Right lung (tissue), 5 donors: ENCODE measurements around the gene SHH. TPM values are rescaled to one million over a fixed set of nuclear protein-coding genes. Genes with fewer than 3 reads are reported as not detected.

Experiments used
- DNase-seq, 2 donors: peaks; one replicate each; pipeline ENCODE4 v3.0.0-alpha.2; 2013
- polyA plus RNA-seq, 5 donors: library from polyadenylated mRNA; unstranded; fragments of 120-200 nt; gene quantifications; one replicate each; pipeline versions ENCODE4 v1.2.1 to v1.2.3, GENCODE V29; 2013; ENCODE audit warnings: inconsistent platforms in 1 of 5, low replicate concordance in 1 of 5; ENCODE audit not compliant: insufficient read length in 5 of 5, insufficient read depth in 1 of 5

The SHH gene
- polyA plus RNA-seq, 5 donors, result 12.9 to 23.3 (median 16.4) TPM

DNA sequence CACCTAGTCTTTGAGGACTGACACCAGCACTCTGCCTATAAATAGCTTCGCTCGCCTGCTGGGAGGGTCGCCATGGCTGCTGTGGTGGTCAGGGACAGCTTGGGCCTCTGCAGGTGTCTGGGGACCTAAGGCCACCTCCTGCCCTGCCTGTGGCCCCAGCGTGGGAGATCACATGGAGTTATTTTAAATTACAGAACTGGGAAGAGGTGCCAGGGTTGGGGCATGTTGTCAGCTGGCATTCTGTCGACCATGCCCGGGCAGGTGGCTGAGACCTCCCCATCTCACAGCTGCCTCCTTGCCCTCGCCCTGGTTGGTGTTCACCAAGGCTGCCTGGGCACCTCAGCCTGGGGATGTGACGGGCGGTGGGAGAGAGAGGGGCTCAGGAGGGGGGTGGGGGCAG, 18.1 kb downstream of the SHH start:
- no peak for DNase-seq

DNA sequence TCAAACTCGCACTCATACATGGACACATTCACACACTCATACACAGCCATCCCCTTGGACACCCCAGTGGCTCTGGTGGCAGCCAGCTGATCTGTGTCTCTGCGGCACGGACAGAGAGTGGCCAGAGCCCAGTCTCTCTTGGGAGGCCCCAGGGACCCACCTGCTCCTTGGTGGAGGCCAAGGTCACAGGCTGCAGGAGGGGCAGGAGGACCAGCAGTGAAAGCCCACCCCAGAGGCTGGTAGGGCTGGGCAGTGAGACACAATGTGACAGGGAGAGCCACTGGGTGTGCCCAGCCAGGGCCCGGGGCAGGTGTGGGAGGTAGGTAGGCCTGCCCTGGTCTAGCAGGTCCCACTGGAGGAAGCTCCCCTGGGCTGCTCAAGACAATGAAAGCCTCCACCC, 18.5 kb downstream of the SHH start:
- no peak for DNase-seq

DNA sequence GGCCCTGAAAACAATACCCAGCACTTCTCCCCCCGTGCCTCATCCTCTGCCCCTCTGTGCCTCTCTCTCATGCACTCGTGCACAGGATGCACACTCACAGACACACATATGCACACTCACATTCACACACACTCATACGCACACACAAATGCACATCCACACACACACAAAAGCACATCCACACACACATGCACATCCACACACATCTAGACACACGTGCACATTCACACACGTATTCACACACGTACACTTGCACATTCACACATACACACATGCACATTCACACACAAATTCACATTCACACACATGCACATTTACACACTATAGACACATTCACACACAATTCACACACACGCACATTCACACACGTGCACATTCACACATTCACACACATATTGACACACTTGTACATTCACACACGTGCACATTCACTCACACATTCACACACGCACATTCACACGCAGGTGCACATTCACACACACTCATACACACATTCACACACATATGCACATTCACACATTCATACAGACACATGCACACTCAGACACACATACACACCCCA, 19.2 kb downstream of the SHH start:
- DNase-seq, result no peak

DNA sequence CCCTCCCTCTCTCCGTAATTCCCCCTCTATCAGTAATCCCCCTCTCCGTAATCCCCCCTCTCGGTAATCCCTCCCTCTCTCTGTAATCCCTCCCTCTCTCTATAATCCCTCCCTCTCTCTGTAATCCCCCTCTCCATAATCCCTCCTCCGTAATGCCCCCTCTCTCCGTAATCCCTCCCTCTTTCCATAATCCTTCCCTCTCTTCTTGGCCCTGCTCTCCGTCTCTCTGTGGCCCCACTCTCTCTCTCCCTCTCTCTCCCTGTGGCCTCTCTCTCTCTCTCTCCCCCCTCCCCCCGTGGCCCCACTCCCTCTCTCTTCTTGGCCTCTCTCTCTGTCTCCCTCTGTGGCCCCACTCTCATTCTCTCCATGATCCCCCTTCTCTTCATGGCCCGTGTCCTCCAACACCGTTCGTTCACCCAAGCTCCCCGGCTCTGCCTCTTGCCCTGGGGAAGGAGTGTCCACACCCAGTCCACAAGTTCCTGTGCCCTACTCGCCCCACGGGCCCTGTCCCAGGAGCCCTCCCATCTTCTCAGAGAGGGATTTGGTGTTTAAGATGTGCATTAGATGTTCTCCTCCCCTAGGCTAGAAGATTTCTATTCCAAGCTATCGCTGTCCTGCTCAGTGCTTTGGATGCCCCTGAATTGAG, 19.8 kb downstream of the SHH start:
- DNase-seq, result no peak

DNA sequence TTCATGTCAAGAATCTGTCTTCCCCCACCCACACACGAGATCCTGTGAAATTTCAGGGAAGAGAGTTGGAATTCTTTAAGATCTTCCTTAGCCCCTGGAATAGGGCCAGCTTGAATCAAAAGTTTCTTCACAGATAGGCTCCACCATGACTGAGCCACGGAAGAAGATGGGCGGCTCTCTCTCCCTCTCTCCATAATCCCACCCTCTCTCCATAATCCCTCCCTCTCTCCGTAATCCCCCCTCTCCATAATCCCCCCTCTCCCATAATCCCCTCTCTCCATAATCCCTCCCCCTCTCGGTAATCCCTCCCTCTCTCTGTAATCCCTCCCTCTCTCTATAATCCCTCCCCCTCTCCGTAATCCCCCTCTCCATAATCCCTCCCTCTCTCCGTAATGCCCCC, 20.4 kb downstream of the SHH start:
- DNase-seq, result no peak

DNA sequence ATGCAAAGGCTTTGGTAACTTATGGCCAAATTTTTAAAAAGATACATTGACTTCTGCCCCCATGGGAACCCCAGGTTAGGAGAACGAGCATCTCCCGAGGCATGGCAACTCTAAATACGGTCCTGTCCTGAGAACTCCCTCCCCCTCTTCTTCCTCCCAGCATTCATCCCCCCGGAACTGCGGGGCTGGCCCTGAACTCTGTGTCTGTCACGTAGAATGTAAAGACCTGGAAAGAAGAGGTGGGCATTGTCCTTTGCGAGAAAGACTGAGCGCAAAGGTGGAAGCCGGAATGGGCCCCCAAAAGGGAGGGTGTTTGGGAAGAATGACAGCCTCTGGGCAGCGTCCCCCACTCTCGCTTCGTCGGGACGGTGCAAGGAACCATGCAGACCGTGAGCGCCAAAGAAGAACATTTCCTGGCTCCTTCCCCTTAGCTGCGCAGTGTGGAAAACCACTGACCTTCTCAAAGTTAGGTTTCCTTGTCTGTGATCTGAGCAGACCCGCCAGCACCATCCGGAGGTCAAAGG, 21.0 kb downstream of the SHH start:
- no peak for DNase-seq

DNA sequence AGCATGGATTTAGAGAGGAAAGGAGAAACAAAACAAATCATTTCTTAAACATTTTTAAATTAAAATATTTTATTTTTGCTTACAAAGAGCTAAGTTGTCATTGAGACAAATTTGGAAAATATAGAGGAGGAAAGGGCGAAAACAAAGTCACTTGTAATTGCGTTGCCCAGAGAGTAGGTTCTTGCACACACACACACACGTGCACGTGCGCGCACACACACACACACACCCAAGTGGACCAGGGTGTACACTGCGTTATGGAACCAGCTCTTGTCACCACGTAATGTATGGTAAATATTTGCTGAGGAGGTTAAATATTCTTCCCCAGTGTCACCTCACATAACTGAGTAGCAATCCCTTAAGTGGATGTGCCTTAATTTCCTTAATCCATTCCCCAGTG, 21.6 kb downstream of the SHH start:
- no peak for DNase-seq

DNA sequence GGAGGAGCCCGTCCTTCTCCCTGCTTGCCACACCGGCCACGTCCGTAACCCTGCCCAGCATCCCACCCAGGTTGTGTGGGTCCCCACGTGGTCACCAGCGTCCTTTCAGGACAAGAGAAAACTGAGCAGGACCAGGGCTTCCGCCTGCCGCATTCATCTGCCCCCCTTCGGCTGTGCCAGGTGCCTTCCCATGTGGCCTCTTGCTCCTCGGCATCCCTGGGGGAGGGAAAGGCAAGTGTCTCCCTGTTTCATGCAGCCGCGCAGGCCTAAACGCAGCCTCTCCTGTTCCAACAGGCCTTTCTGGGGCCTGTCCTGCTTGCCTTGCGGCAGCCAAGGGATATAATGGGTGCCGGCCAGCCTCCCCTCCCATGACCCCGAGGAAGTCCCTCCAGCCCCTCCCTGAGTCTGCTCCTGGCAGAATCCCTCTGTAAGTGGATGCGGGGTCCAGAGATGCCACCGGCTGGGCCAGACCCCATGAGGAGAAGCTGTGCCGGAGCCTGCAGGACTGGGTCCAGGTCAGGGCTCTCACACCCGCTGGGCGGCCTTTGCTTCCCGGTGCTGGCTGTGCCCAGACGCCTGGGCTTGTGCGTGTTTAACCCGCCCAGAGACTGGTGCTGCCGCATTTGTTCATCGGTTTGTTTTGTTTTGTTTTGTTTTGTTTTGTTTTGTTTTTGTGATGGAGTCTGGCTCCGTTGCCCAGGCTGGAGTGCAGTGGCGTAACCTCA, 23.1 kb downstream of the SHH start:
- DNase-seq, result no peak

DNA sequence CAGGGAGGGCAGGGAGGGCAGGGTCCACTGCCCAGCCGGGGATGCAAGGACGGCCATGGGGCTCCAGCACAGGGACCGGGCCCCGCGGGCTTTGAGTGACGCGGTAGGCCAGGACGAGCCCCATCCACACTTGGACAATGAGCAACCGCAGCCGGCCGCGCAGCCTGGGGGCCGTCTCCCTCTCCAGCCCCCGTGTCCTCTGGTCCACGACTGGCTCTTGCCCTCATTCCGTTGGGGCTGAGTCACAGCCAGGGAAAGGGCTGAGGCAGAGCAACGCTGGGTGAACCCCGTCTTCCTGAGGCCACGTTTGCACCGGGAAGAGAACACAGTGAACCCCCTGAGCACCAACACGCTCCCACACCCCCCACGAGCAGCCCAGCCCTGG, 23.7 kb downstream of the SHH start:
- DNase-seq, result no peak

DNA sequence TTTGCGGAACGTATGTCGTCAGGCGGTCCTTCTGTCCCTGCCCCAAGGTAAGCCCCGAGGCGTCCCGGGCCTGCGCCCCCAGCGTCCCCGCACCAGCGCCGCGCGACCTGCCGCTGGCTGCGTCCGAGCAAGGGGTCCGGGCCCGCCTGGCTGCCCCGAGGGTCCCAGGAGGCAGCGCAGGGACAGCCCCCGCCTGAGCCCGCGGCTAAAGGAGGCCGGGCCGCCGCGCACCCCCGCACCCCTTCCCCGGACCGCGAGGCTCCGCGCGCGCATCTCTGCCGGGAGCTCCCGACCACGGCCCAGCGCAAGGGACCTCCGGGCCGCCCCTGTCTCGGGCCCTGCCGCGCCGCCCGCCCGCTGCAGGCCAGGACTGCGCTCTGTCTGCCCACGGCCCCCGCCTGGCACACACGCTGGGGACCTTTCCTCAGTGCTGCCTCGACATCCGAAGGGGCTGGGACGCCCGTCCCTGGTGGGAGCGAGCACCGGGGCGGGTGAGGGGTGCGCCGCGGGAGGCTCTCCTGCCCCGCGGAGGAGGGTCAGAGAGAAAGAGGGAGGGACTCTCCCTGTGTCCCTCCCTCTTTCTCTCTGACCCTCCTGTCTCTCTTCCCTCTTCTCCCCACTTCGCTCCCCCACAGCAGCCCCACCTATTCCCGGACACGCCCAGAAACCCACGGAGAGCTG, 25.0 kb downstream of the SHH start:
- DNase-seq, result no peak

DNA sequence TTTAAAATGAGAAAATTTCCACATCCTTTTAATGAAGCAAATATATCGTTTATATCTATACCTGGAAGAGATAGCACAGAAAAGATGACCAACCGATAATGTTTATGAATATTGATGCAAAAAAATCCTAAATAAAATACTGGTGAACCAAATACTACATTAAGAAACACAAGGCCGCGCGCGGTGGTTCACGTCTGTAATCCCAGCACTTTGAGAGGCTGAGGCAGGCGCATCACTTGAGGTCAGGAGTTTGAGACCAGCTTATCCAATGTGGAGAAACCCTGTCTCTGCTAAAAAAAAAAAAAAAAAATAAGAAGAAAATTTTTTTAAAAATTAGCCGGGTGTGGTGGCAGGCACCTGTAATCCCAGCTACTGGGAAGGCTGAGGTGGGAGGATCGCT, 25.8 kb downstream of the SHH start:
- no peak for DNase-seq

DNA sequence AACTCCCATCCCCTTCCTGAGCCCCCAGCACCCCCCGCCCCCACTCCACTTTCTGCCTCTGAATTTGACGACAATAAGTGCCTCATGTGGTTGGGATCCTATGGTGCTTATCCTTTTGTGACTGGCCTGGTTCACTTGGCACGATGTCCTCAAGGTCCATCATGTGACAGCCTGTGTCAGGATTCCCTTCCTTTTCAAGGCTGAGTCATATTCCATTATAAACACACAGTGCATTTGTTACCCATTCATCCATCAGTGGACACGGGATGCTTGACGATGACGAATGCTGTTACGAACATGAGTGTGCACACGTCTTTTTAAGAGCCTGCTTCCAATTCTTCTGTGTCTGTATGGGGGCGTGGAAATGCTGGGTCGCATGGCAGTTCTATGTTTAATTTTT, 26.7 kb downstream of the SHH start:
- no peak for DNase-seq

DNA sequence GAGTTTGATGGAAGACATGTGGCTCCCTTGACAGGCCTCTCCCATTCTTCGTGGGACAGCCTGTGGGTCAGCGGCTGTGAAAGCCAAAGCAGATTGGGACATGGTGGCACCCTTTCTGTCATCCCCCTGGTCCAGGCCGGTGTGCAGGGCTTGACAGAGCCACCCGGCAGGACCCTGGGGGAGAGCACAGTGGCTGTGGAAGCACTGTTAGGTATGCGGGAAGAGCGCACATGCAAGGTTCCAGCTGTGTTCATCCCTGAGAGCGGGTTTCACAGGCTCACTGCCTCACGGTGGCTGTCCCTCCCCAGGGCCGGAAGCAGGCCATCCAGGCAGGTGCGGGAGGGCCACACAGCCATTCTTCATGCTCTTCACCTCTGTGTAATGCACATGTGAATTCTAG, 29.8 kb downstream of the SHH start:
- DNase-seq, result no peak

DNA sequence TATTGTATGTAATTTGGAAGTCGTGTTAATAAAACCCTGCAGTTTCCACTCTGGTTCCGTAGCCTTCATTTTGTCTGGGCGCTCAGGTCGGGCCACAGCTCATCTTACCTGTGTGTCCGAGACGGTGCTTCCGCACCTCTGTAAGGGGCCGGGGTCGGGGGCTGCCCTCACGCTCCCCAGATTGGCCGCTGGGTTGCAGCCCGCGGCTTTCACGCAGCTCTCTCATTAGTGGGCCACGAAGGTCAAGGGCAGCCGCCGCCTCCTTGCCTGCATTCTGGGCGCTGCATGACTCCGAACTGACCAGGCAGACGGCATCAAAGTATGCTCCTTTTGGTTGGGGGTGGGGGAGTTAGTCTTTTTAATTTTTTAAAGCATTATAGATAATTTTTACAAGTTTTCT, 30.8 kb downstream of the SHH start:
- no peak for DNase-seq

DNA sequence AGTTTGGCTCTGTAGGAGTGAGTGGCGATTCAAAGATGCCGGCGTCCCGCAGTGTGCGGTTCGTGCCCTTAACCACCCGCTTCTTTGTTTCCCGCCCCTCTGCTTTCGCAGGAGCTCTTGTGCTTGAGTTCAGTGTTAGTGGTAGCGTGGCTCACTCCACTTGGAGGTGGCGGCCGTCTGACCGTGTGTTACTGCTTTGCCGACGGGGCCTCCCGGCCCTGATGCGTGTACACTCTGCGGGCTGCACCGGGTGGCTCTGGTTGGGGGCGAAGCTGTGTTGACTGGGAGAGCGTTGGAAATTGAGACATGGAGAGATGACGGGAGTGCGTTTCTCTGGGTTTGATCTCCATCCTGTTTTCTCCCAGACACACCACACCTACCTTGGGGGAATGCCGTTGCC, 31.4 kb downstream of the SHH start:
- DNase-seq, result no peak

DNA sequence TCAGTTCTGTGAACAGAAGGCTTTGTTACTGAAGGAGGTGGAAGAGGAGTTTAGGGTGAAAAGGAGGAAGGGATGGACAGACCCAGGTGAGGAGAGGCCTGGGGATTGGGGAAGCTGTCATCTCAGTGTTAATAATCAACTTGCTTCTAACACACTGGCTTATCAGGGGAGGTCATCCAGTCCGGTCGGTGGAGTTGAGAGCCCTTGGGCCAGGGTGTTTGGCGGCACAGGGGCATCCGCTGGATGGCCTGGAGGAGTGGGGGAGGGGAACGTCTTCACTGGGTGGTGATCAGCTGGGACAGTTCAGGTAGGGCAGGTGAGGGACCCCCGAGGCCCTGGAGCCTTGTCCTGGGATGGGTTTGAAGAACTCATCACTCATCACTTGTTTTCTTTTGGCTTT, 33.9 kb downstream of the SHH start:
- DNase-seq, result no peak

DNA sequence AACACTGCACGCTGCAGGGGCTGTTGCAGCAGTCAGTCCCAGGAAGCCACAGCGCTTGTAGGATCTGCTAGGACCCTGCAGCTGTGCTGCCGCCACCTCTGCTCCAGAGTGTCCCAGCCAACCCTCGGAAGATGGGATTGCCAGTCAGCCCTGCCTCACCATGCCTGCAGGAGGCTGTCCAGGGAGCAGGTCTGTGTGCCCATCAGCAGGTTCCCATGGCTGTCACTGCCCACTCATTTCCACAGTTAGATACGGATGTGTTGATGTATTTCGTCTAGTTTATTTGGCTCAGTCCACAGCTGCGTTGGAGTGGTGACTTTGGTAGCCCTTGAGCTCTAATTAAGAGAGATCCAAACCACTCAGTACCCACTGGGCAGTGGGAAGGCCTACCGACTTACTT, 35.7 kb downstream of the SHH start:
- DNase-seq, result no peak

DNA sequence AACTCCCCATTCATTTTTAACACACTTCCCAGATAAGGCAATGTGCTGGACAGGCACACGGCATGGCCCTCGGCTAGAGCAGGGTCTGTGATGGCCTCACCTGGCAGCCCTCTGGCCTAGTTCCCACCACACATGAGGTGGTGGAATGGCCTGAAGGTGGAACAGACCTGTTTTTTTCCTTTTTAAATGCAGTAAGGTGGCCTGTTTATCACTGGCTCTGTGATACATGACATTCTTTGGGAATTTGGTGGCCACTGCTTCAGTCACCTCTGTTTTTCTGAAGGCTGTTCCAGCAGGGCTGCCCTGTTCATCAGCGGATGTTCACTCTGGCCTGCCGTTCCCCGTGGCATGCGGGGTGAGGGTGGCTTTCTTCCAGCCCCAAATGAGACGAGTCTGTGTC, 36.6 kb downstream of the SHH start:
- DNase-seq, result no peak

DNA sequence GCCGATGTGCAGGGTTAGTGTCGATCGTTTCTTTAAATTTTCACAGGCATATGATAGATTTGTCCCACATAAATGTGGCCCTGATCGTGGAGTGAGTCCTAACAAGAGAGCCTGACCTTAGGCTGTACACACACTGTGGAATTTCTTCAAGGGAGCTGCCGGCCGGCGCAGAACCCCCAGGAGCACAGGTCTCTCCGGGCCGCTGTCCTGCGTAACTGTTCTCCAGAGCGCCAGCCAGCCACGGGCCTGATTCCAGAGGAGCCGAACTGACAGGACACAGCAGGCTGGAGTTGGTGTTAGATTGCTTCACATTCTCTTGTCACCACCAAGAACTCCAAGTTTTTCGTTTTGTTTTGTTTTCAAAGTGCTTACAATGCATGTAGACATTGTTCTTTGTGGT, 37.3 kb downstream of the SHH start:
- DNase-seq, result no peak

DNA sequence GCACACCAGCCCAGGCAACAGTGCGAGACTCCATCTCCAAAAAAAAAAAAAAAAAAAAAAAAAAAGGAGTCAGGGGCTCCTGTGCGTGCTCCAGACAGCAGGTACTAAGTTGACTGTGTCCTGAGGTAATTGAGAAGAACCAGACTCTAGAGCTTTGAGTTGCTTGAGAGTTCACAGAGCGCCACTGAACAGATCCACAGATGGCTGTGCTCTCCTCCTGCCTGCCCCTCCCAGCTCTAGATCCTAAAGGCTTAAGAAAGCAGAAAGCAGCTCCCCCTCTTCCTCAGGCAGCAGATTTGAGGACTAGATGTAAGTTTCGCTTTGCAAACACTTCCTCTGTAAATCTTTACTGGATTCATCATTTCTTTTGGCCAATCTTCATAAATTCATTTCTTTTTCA, 38.7 kb downstream of the SHH start:
- DNase-seq, result no peak

DNA sequence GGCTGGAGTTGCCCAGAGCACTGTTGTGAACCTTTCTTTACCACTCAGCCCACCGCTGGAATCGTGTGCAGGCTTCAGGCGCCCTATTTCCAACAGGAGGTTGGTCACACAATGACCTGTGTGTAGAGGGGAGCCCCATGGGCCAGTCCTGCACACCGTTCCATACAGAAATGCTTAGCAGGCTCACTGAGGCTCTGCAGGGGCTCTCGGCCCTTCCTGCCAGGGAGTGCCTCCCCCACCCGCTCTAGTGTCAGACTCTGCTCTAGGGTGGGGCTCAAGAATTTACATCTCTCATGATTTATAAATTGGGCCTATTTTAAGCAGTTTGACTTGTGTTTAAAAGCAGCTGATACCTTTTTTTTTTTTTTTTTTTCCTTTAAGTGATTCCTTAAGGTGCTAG, 42.0 kb downstream of the SHH start:
- DNase-seq, result no peak

DNA sequence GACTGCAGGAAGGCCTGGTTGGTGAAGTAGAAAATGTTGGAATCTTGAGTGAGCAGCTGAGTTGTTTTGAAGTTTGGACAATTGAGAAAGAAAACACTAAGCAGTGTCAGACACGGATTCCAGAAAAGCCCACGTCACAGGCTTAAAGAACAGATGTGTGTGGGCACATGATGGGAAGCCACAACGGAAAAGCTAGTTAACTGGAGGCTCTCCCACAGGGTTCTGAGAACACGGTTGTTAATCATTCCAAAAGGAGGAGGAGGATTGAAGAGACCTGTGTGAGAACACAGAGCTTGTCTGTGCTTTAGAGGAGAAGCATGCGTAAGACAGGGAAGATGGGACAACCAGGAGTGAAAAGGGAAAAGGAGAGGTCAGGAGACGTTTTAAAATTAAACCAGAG, 42.6 kb downstream of the SHH start:
- DNase-seq, result no peak
